Liver (tissue), 3 donors: ENCODE results near the gene ANKDD1B.

Experiments
- CTCF ChIP-seq: fragments of 150-350 bp; IDR thresholded peaks from 2 replicates; pipeline ENCODE4 v1.5.1; 2017; ENCODE audit warnings: improper control_type of control experiment, low read depth, low read length; ENCODE audit not compliant: missing input control
- TAF1 ChIP-seq: conservative IDR thresholded peaks from 2 replicates; pipeline ENCODE4 v1.6.1; 2016; ENCODE audit warnings: antibody characterized with exemption, mild to moderate bottlenecking
- YY1 ChIP-seq: IDR thresholded peaks from 2 replicates; pipeline ENCODE4 v1.6.1; 2016; ENCODE audit warnings: antibody characterized with exemption, mild to moderate bottlenecking
- donor health status: healthy.
- donor health status: healthy.

GRCh38 chr5:75686480-75686879, 75.2 kb downstream of the ANKDD1B start:
- TF ChIP-seq CTCF (no peak), TAF1 (no peak), YY1 (no peak)
